Inflammatory macrophage treated with lipopolysaccharide for 4 hours (primary cell): Measurements from ENCODE around the gene BPIFA2.
A peak's percentile ranks its signal among the peaks of the same experiment; 100 is the strongest.

Source experiments
- DNase-seq: peaks from one replicate; pipeline ENCODE4 v3.0.0-alpha.2; 2020

Gene BPIFA2

GRCh38 chr20:33209789-33210188, 41.8 kb downstream of the BPIFA2 start:
- DNase-seq, result peak; percentile 33

DNA sequence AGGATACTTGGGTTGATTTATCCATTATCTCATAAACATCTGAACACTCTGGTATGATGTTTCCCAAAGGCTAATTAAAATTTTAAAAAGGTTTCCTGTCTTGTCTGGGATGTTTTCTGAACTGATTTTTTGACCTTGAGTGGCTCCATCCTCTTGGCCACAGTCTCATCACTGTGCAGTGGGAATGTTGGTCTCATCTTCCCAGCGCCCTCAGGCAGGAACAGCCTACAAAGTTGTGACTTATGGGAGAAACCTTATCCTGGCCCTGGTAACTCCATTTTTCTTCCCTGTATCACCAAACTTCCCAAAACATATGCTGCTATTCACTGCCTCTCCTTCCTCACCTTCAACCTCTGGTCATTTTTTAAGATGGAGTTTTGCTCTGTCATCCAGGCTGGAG, 42.4 kb downstream of the BPIFA2 start:
- DNase-seq, result no peak

GRCh38 chr20:33211817-33212424, 44.0 kb downstream of the BPIFA2 start:
- peak; percentile 11 for DNase-seq

- no peak for DNase-seq
Measured at GRCh38 chr20:33217052-33217451, 49.1 kb downstream of the BPIFA2 start, which contains the start of gene BPIFA3. BPIFA3 (plus strand) TSS chr20:33217352; CDS start chr20:33217537, 185 bp downstream.

DNA sequence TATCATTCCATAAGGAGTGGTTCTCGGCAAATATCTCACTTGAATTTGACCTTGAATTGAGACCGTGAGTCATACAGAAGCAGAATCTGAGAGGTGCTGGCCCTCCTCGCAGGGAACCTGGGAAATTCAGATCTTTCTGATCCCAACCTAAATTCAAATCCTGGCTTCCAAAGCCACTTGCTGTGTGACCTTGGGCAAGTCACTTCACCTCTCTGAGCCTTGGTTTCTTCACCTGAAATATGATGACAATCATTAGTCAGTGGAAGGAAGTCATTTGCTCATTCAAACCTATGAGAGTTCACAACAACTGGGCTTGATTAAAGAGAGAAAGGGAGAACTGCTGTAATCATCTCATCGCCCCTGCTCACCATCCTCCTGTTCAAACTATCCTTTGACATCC, 56.4 kb downstream of the BPIFA2 start:
- DNase-seq, result no peak

GRCh38 chr20:33229843-33230242, 61.9 kb downstream of the BPIFA2 start:
- peak; percentile 19 for DNase-seq
